ELF-1 (cell line): ENCODE data around the gene OR7G3.

Source experiments
- DNase-seq: peaks from one replicate; pipeline ENCODE4 v3.0.0-alpha.2; 2016; ENCODE audit warnings: low read depth, low spot score

The OR7G3 gene

GRCh38 chr19:9126900-9127405, at the start of gene OR7G3:
Gene OR7G3 (minus strand): TSS chr19:9126950. CDS start chr19:9126950, 0 bp downstream.
- DNase-seq = no peak

GRCh38 chr19:9175326-9175725, 48.6 kb upstream of the OR7G3 start:
- DNase-seq = no peak

DNA sequence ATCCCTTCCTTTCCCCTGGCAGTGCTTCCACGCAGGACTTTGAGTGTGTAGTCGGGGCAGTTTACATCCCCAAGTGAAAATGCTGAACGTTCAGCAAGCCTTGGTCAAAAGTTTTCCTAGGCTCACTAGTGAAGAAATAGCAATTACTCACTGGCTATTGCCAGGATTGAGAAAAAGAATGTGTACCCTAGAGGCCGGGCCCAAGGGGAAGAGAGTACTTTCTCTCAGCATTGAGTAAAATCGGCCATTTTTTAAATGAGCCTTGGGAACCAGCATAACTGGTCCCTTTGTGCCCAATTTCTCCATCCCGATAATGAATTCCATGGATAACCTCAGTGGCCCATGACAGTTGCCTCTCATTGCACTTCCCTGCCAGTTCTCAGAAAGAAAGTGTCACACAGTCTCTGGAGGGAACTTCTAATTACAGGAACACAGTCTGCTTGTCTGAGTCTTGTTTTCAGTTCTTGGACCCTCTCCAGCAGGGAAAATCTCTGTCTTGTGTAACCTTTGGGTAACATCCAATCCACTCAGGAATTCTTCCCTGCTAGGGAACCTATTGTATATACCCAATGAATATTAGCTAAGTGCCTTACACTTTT, 44.7 kb upstream of the OR7G3 start:
- DNase-seq = no peak

GRCh38 chr19:9166846-9167245, 40.1 kb upstream of the OR7G3 start:
- no peak for DNase-seq

GRCh38 chr19:9165261-9165660, 38.5 kb upstream of the OR7G3 start:
- no peak for DNase-seq

DNA sequence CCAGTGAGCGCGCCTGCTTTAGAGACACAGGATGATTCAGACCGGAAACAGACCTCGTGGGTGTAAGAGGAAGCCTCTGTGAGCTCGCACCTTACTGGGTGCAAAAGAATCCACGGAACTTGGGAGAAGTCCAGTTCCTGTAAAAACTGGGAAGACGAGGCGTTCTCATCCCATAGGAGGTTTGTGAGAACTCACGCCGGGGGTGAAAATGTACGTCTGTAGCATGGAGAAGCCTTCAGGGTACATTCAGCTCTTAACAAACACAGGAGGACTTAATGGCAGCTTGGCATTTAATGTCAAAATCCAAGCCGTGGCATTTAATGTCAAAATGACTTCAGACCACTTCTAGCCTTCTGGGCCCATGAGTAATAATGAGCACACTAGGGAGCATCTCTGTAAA, 34.7 kb upstream of the OR7G3 start:
- no peak for DNase-seq

GRCh38 chr19:9159891-9160290, 33.1 kb upstream of the OR7G3 start:
- no peak for DNase-seq

DNA sequence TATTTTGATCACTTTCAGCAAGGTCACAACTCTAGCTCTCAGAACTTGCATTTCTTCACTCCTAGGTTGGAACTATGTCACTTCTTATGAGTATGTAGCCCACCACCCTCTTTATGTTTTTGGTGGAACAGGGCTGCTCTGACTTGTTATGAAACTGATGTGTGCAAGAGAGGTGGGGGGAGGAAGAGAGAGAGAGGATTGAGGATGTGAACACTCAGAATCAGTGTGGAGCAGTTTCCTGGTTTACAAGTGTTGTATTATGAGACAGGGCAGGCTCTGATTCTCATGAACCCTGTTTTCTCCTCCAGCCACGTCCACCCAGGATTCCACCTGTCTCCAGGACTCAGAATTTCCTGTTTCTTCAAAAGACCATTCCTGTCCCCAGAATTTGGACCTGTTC, 29.6 kb upstream of the OR7G3 start:
- DNase-seq = no peak

DNA sequence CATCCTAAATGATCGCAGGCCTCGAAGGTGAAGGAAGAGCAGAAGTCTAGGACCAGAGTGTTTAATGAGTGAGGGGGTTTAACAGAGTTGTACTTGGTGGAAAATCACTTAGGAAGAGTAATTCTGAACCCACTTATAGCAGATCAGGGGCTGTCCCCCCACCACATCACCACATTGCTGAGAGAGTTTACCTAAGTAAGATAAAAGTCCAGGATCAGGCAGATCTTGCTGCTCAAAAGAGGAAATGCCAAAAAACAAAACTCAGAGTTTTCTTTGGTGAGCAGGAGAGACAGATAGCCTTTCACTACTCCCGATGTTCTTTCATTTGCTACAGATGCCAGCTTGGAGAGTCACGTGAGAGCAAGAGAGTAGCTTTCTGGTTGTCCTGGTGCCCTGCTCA, 28.8 kb upstream of the OR7G3 start:
- DNase-seq = no peak

GRCh38 chr19:9151367-9151766, 24.6 kb upstream of the OR7G3 start:
- no peak for DNase-seq

- no peak for DNase-seq
Observed at GRCh38 chr19:9150650-9151049, 23.9 kb upstream of the OR7G3 start.

DNA sequence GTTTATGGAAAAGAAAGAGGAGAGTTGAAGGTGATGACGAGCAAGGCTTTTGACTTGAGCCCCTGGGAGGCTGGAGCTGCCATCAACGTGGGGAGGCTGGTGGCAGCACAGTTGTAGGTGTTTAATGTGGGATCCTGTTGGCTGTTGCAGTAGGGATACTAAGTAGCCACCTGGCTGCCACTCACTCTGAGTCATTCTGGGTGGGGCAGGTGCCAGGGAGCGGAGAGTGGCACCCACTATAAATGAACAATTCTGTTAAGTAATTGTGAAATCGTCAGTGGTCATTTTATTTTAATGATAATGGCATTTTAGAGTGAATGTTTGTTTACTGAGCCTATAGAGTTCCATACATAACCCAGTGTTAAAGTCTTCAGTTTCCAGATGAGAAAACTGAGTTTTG, 23.2 kb upstream of the OR7G3 start:
- no peak for DNase-seq

DNA sequence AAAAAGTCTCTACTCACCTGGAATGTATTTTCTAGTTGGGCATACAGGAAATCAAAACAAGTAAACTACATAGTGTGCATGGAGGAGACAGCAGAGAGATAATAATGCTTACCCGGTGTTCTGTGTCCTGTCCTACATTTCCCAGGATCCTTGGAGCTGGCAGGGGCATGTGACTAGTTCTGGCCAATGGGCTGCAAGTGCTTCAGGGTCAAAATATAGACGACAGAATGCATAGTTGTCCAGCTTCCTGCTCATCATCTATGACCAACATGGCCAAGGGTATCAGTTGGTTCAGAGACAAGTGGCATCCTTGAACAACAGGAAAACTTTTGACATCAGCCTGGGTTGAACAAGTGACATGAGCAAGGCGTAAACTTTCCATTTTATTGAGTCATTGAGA, 21.9 kb upstream of the OR7G3 start:
- no peak for DNase-seq

GRCh38 chr19:9146882-9147281, 20.1 kb upstream of the OR7G3 start:
- DNase-seq = no peak

- DNase-seq = no peak
Observed at GRCh38 chr19:9144920-9145319, 18.2 kb upstream of the OR7G3 start.

- peak; percentile 91 for DNase-seq
Observed at GRCh38 chr19:9140159-9140874, 13.6 kb upstream of the OR7G3 start, which contains the start of gene ZNF317. Gene ZNF317 (plus strand): TSS chr19:9140397. CDS start chr19:9156017, 15,620 bp downstream.

GRCh38 chr19:9139609-9140158, 12.9 kb upstream of the OR7G3 start:
- DNase-seq = no peak

GRCh38 chr19:9132422-9132821, 5.7 kb upstream of the OR7G3 start:
- DNase-seq = peak; percentile 19

GRCh38 chr19:9130965-9131364, 4.2 kb upstream of the OR7G3 start:
- DNase-seq = no peak

- no peak for DNase-seq
Observed at GRCh38 chr19:9128171-9128570, 1.4 kb upstream of the OR7G3 start.

GRCh38 chr19:9116547-9116946, 10.2 kb downstream of the OR7G3 start:
- no peak for DNase-seq

DNA sequence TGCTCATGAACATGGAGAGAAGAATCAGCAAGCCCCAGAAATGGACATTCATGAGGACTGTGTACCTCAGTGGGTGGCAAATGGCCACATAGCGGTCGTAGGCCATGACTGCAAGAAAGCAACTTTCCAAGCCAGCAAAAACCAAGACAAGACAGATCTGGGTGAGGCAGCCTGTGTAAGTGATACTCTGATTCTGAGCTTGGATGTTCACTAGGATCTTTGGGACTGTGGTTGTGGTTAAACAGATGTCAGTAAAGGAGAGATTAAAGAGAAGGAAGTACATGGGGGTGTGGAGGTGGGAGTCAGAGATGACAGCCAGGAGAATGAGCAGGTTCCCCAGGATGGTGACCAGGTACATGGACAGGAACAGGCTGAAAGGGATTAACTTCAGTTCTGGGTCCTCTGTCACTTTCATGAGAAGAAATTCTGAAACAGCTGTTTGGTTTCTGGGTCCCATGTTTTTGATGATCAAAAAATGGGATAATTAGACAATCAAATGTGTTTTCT, 11.4 kb downstream of the OR7G3 start, which contains the start of gene OR7G1:
Gene OR7G1, minus strand, starts transcription at position 457 of the 507 bp plus-strand sequence. Its CDS starts 0 bp downstream, at position 457.
- DNase-seq = no peak

- DNase-seq = no peak
Observed at GRCh38 chr19:9109959-9110358, 16.8 kb downstream of the OR7G3 start.
